Calu3 (cell line): ENCODE measurements around the gene CRHR1. TPM values are rescaled to one million over a fixed set of nuclear protein-coding genes. Genes with fewer than 3 reads are reported as not detected.

Source experiments
- BruUV-seq: library from RNA; stranded (reverse); fragments of 400-500 nt; replicated peaks from 2 replicates; lab custom pipeline; 2021; lab: Mats Ljungman, UMichigan
- CTCF ChIA-PET: fragments of 300-600 bp; sonication (Branson Sonifier 250); formaldehyde crosslinking; loops from one replicate; lab custom pipeline; 2022; ENCODE audit warnings: antibody characterized with exemption; lab: Charles Lee
- DNase-seq: peaks from one replicate; pipeline ENCODE4 v3.0.0; 2022
- H3K27ac Mint-ChIP-seq: one replicate; pipeline ENCODE4 v1.8.0; 2022; ENCODE audit warnings: mixed read lengths; ENCODE audit not compliant: unreplicated experiment
- H3K27me3 Mint-ChIP-seq: one replicate; pipeline ENCODE4 v1.8.0; 2022; ENCODE audit warnings: mixed read lengths; ENCODE audit not compliant: unreplicated experiment
- H3K36me3 Mint-ChIP-seq: one replicate; pipeline ENCODE4 v1.8.0; 2022; ENCODE audit warnings: mild to moderate bottlenecking, moderate library complexity, mixed read lengths; ENCODE audit not compliant: insufficient read depth, unreplicated experiment
- H3K4me1 Mint-ChIP-seq: one replicate; pipeline ENCODE4 v1.8.0; 2022; ENCODE audit warnings: mild to moderate bottlenecking, low read depth, mixed read lengths; ENCODE audit not compliant: unreplicated experiment
- H3K4me3 Mint-ChIP-seq: one replicate; pipeline ENCODE4 v1.8.0; 2022; ENCODE audit warnings: mild to moderate bottlenecking, low read depth, moderate library complexity, mixed read lengths; ENCODE audit not compliant: unreplicated experiment
- H3K9me3 Mint-ChIP-seq: one replicate; pipeline ENCODE4 v1.8.0; 2022; ENCODE audit warnings: low read depth, mixed read lengths; ENCODE audit not compliant: unreplicated experiment
- intact Hi-C: fragments of 100-400 bp; cut with micrococcal nuclease; formaldehyde crosslinking; loops from one replicate; pipeline ENCODE4 v1.10.0; 2022; ENCODE audit not compliant: unreplicated experiment
- total RNA-seq: library from RNA; stranded (reverse); gene quantifications from 2 replicates; pipeline ENCODE4 v1.2.3, GENCODE V29; 2022
- TF ChIP-seq, protein P1 (sequence below): fragments of 200-600 bp; IDR thresholded peaks from one replicate; pipeline ENCODE4 v1.8.0; 2022; ENCODE audit warnings: antibody characterized with exemption; ENCODE audit not compliant: unreplicated experiment

The CRHR1 gene
- total RNA-seq, 1 experiment from 2014 or later: not detected

- TF ChIP-seq, protein P1, sequence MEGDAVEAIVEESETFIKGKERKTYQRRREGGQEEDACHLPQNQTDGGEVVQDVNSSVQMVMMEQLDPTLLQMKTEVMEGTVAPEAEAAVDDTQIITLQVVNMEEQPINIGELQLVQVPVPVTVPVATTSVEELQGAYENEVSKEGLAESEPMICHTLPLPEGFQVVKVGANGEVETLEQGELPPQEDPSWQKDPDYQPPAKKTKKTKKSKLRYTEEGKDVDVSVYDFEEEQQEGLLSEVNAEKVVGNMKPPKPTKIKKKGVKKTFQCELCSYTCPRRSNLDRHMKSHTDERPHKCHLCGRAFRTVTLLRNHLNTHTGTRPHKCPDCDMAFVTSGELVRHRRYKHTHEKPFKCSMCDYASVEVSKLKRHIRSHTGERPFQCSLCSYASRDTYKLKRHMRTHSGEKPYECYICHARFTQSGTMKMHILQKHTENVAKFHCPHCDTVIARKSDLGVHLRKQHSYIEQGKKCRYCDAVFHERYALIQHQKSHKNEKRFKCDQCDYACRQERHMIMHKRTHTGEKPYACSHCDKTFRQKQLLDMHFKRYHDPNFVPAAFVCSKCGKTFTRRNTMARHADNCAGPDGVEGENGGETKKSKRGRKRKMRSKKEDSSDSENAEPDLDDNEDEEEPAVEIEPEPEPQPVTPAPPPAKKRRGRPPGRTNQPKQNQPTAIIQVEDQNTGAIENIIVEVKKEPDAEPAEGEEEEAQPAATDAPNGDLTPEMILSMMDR: no peak
- H3K9me3 Mint-ChIP-seq: peaks cover 4% of the 10 kb centered on the region
- CTCF ChIA-PET: interaction anchor here (0.7 kb wide), 2 partner anchors 12 to 32 kb away, joined by 3 read pairs; no protein-coding TSS in a partner anchor
- H3K27me3 Mint-ChIP-seq: peaks cover 99% of the 10 kb centered on the region
- intact Hi-C loops: no loop called here
- DNase-seq: peak; percentile 56
- no peaks in the 10 kb centered on the region for H3K4me1 Mint-ChIP-seq
- H3K27ac Mint-ChIP-seq: no peak overlapping the region
- H3K36me3 Mint-ChIP-seq: no peaks in the 10 kb centered on the region
- no peak overlapping the region for H3K4me3 Mint-ChIP-seq
- no TSS peak for BruUV-seq
These were observed 8.5 kb upstream of the CRHR1 start for GRCh38 chr17:45775576-45776011.

DNA sequence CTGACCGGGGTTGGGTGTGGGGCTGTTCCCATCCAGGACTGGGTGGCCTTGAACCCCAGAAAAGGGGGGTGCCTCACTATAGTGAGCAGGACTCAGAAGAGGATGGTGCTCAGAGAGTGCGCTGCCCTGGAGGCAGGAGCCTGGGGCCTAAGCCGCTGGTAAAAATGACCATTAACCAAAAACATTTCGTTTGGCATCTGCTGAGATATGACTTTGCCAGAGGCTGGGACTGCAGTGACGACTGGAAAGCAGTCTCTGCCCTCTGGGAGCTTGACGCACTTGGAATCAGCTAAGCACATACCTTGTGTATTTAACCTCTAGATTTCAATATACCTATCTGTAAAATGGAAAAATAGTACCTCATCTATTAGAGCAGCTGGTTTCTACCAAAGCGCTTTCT, 7.2 kb upstream of the CRHR1 start:
- intact Hi-C loops: no loop called here
- BruUV-seq: no TSS peak

GRCh38 chr17:45777388-45777787, 6.7 kb upstream of the CRHR1 start:
- no peak for DNase-seq
- Mint-ChIP-seq H3K27ac (no peak overlapping the region), H3K9me3 (peaks cover 4% of the 10 kb centered on the region), H3K4me1 (no peaks in the 10 kb centered on the region), H3K36me3 (no peaks in the 10 kb centered on the region), H3K4me3 (no peak overlapping the region), H3K27me3 (peaks cover 99% of the 10 kb centered on the region)
- TF ChIP-seq, protein P1: no peak
- intact Hi-C loops: no loop called here
- CTCF ChIA-PET: no interaction called here
- BruUV-seq: no TSS peak

More for the DNA sequence above, 7.2 kb upstream of the CRHR1 start:
- Mint-ChIP-seq H3K9me3 (peaks cover 4% of the 10 kb centered on the region), H3K27ac (no peak overlapping the region), H3K27me3 (peaks cover 99% of the 10 kb centered on the region), H3K4me1 (no peaks in the 10 kb centered on the region), H3K4me3 (no peak overlapping the region), H3K36me3 (no peaks in the 10 kb centered on the region)
- DNase-seq: no peak
- CTCF ChIA-PET: no interaction called here
- TF ChIP-seq, protein P1: no peak

- intact Hi-C loops: no loop called here
- Mint-ChIP-seq H3K27me3 (peaks cover 93% of the 10 kb centered on the region), H3K4me1 (no peaks in the 10 kb centered on the region), H3K9me3 (no peaks in the 10 kb centered on the region), H3K36me3 (peaks cover 6% of the 10 kb centered on the region), H3K4me3 (no peak overlapping the region), H3K27ac (no peak overlapping the region)
- CTCF ChIA-PET: no interaction called here
- TF ChIP-seq, protein P1: no peak
- BruUV-seq: no TSS peak
- DNase-seq: no peak
These were observed 3.2 kb upstream of the CRHR1 start for GRCh38 chr17:45780921-45781320.
